HL-60 (cell line): ENCODE data around the gene ITPK1.

ENCODE experiments used
- DNase-seq, 2 experiments: peaks; one replicate each; pipeline ENCODE4 v3.0.0-alpha.2; 2010 to 2020; ENCODE audit warnings: low read depth in 1 of 2, low spot score in 1 of 2
- H3K27ac ChIP-seq: fragments of 250-450 bp; sonication (Bioruptor Pico); replicated peaks from 2 replicates; pipeline ENCODE4 v1.5.1; 2020; ENCODE audit warnings: mild to moderate bottlenecking, moderate library complexity
- H3K27me3 ChIP-seq: fragments of 250-450 bp; sonication (Bioruptor Pico); 2 replicates; pipeline ENCODE4 v1.5.1; 2021; ENCODE audit warnings: mild to moderate bottlenecking, moderate library complexity; ENCODE audit not compliant: insufficient read depth, poor library complexity, severe bottlenecking
- H3K4me3 ChIP-seq: replicated peaks from 2 replicates; pipeline ENCODE4 v1.5.1; 2011; ENCODE audit warnings: mild to moderate bottlenecking, control low read depth, low read length; ENCODE audit not compliant: insufficient read depth
- GABPA ChIP-seq: IDR thresholded peaks from 2 replicates; pipeline ENCODE4 v1.6.1; 2012; ENCODE audit warnings: low read depth
- POLR2AphosphoS5 ChIP-seq: IDR thresholded peaks from 2 replicates; pipeline ENCODE4 v1.6.1; 2012; ENCODE audit warnings: low read depth
- SPI1 ChIP-seq: IDR thresholded peaks from 2 replicates; pipeline ENCODE4 v1.6.1; 2012; ENCODE audit warnings: low read depth, mild to moderate bottlenecking, borderline replicate concordance
- TF ChIP-seq, protein P1 (sequence below): IDR thresholded peaks from 2 replicates; pipeline ENCODE4 v1.6.1; 2012; ENCODE audit warnings: low read depth; ENCODE audit not compliant: insufficient replicate concordance
- TF ChIP-seq, protein P2 (sequence below): IDR thresholded peaks from one replicate; pipeline ENCODE4 v1.5.1; 2011; ENCODE audit warnings: low read length, control low read depth, inconsistent platforms; ENCODE audit not compliant: insufficient read depth

Gene ITPK1

DNA sequence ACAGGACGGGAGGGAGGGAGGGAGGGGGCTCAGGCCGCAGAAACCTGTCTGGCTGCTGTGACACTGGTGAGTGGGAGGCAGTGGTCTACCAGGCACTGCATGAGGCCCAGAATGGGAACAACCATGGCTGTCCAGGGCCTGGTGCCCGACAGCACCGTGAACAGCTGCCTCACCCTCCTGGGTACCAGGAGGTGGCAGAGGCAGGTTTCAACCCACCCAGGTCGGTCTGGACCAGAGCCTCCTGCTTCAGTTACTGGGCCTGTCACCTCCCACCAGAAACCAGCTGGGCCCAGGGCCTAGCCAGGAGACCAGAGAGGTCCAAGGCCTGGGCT lies 80.2 kb downstream of the ITPK1 start:
- DNase-seq = no peak
- H3K27ac ChIP-seq = no peak overlapping the region
- no peaks in the 10 kb centered on the region for H3K27me3 ChIP-seq
- no peak overlapping the region for H3K4me3 ChIP-seq
- TF ChIP-seq POLR2AphosphoS5 (no peak), SPI1 (no peak), GABPA (no peak)
- TF ChIP-seq, protein P1, sequence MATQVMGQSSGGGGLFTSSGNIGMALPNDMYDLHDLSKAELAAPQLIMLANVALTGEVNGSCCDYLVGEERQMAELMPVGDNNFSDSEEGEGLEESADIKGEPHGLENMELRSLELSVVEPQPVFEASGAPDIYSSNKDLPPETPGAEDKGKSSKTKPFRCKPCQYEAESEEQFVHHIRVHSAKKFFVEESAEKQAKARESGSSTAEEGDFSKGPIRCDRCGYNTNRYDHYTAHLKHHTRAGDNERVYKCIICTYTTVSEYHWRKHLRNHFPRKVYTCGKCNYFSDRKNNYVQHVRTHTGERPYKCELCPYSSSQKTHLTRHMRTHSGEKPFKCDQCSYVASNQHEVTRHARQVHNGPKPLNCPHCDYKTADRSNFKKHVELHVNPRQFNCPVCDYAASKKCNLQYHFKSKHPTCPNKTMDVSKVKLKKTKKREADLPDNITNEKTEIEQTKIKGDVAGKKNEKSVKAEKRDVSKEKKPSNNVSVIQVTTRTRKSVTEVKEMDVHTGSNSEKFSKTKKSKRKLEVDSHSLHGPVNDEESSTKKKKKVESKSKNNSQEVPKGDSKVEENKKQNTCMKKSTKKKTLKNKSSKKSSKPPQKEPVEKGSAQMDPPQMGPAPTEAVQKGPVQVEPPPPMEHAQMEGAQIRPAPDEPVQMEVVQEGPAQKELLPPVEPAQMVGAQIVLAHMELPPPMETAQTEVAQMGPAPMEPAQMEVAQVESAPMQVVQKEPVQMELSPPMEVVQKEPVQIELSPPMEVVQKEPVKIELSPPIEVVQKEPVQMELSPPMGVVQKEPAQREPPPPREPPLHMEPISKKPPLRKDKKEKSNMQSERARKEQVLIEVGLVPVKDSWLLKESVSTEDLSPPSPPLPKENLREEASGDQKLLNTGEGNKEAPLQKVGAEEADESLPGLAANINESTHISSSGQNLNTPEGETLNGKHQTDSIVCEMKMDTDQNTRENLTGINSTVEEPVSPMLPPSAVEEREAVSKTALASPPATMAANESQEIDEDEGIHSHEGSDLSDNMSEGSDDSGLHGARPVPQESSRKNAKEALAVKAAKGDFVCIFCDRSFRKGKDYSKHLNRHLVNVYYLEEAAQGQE = no peak
- TF ChIP-seq, protein P2, sequence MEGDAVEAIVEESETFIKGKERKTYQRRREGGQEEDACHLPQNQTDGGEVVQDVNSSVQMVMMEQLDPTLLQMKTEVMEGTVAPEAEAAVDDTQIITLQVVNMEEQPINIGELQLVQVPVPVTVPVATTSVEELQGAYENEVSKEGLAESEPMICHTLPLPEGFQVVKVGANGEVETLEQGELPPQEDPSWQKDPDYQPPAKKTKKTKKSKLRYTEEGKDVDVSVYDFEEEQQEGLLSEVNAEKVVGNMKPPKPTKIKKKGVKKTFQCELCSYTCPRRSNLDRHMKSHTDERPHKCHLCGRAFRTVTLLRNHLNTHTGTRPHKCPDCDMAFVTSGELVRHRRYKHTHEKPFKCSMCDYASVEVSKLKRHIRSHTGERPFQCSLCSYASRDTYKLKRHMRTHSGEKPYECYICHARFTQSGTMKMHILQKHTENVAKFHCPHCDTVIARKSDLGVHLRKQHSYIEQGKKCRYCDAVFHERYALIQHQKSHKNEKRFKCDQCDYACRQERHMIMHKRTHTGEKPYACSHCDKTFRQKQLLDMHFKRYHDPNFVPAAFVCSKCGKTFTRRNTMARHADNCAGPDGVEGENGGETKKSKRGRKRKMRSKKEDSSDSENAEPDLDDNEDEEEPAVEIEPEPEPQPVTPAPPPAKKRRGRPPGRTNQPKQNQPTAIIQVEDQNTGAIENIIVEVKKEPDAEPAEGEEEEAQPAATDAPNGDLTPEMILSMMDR = no peak

DNA sequence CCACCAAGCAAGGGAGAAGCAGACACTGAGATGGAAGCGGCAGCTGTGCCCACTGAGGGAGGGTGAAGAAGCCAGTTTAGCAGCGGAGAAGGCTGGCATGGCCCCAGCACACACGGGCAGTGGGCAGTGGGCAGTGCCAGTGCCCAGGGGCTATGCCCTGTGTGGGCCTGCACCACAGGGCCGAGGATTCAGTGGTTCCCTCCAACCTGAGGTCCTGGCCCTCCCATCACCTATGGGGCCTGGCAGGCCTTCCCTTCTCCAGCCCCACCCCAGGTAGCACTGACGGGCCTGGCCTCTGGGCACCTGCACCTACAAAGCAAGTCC lies 81.1 kb downstream of the ITPK1 start:
- Histone ChIP-seq H3K4me3 (no peak overlapping the region), H3K27ac (no peak overlapping the region), H3K27me3 (no peaks in the 10 kb centered on the region)
- TF ChIP-seq GABPA (no peak), SPI1 (no peak), POLR2AphosphoS5 (no peak)
- TF ChIP-seq, protein P1 = no peak
- TF ChIP-seq, protein P2 = no peak
- DNase-seq = no peak

DNA sequence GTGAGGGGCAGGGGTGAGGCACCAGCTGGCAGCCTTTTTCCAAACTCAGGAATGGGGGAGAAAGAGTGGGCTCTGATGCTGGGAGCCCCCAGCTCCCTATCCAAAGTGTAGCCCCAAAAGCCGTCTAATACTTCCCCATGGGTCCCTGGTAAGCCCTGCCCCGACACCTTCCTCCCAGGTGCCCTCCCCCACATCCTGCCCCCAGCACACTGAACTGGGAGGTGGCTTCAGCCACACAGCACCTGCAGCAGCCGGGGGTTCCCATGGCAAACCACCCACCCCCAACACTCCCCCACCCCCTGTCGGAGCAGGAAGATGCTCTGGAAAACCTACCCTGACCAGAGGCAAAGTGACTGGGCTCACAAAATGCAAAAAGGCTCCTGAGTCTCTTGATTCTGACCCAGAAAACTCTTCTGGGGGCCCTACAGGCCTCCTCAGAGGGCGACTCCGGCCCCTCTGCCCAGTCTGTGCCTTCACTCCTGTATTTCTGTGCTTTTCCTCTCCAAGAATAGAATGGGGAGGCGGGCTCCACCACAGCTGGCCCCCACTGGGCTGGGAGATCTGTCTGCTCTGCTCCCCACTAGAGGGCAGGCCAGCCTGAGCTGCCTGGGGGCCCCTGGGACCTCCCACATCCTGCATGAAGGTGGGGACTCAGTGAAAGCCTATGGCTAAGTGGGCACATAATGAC lies 81.6 kb downstream of the ITPK1 start:
- TF ChIP-seq SPI1 (no peak), GABPA (no peak), POLR2AphosphoS5 (no peak)
- TF ChIP-seq, protein P2 = no peak
- TF ChIP-seq, protein P1 = no peak
- H3K27ac ChIP-seq = no peak overlapping the region
- no peaks in the 10 kb centered on the region for H3K27me3 ChIP-seq
- no peak overlapping the region for H3K4me3 ChIP-seq
- DNase-seq = no peak
